GM19438 (cell line): ENCODE results near the gene ERC1.

ENCODE experiments used
- ATAC-seq: cut with Tn5 transposase; IDR thresholded peaks from one replicate; pipeline ENCODE4 v1.9.1; 2021; ENCODE audit warnings: low read depth; ENCODE audit not compliant: unreplicated experiment

Gene ERC1

GRCh38 chr12:1523046-1523445, 532.0 kb downstream of the ERC1 start:
- no peak for ATAC-seq

- no peak for ATAC-seq
Observed at GRCh38 chr12:1523558-1524050, 532.6 kb downstream of the ERC1 start.

GRCh38 chr12:1525858-1526257, 534.8 kb downstream of the ERC1 start:
- ATAC-seq: no peak

- ATAC-seq: no peak
Observed at GRCh38 chr12:1527789-1528188, 536.8 kb downstream of the ERC1 start.

- ATAC-seq: no peak
Observed at GRCh38 chr12:1528791-1529190, 537.8 kb downstream of the ERC1 start.

GRCh38 chr12:1529228-1529861, 538.3 kb downstream of the ERC1 start:
- no peak for ATAC-seq

- no peak for ATAC-seq
Observed at GRCh38 chr12:1529862-1530591, 539.0 kb downstream of the ERC1 start.

- no peak for ATAC-seq
Observed at GRCh38 chr12:1530592-1531152, 539.6 kb downstream of the ERC1 start.

GRCh38 chr12:1531153-1531653, 540.2 kb downstream of the ERC1 start:
- ATAC-seq: no peak

- no peak for ATAC-seq
Observed at GRCh38 chr12:1531654-1532374, 540.8 kb downstream of the ERC1 start.

- no peak for ATAC-seq
Observed at GRCh38 chr12:1532375-1533165, 541.5 kb downstream of the ERC1 start.

- ATAC-seq: peak; percentile 4
Observed at GRCh38 chr12:1533205-1533601, 542.2 kb downstream of the ERC1 start.

GRCh38 chr12:1533602-1534304, 542.7 kb downstream of the ERC1 start:
- ATAC-seq: peak; percentile 42

GRCh38 chr12:1534748-1535147, 543.7 kb downstream of the ERC1 start:
- ATAC-seq: peak; percentile 46

- no peak for ATAC-seq
Observed at GRCh38 chr12:1536817-1537216, 545.8 kb downstream of the ERC1 start.

GRCh38 chr12:1539135-1539534, 548.1 kb downstream of the ERC1 start:
- ATAC-seq: no peak

GRCh38 chr12:1540690-1541089, 549.7 kb downstream of the ERC1 start:
- ATAC-seq: no peak

GRCh38 chr12:1542599-1542998, 551.6 kb downstream of the ERC1 start:
- no peak for ATAC-seq

GRCh38 chr12:1544996-1545700, 554.1 kb downstream of the ERC1 start:
- no peak for ATAC-seq
